ENCODE measurements around the gene ADA. TPM values are rescaled to one million over a fixed set of nuclear protein-coding genes. Genes with fewer than 3 reads are reported as not detected.
"Not testable (repeated sequence)": the region's sequence is repeated elsewhere in the genome, so short reads cannot be mapped to it uniquely, and the experiment has no call there.

The ADA gene
- total RNA-seq, 4 donors from 2014 or later = 11.1 to 14.9 (median 12.4) TPM

- Histone ChIP-seq H3K36me3 (no peaks in the 10 kb centered on the region), H3K4me3 (no peak overlapping the region), H3K27me3 (peaks cover 0 to 6% of the 10 kb centered on the region in 2 donors), H3K27ac (no peak overlapping the region), H3K4me1 (no peaks in the 10 kb centered on the region), H3K9me3 (peaks cover 0 to 8% (median 0%) of the 10 kb centered on the region in 4 donors)
- TF ChIP-seq EP300 (IDR thresholded peaks at IDR 0.05) = no peak
- no peak for TF ChIP-seq POLR2A (IDR thresholded peaks at IDR 0.05)
- no peak for TF ChIP-seq CTCF (IDR thresholded peaks at IDR 0.05)
- no peak for DNase-seq (ENCODE audit: low spot score in 2 of 2)
Observed at GRCh38 chr20:44658810-44659209, 7.3 kb upstream of the ADA start.

DNA sequence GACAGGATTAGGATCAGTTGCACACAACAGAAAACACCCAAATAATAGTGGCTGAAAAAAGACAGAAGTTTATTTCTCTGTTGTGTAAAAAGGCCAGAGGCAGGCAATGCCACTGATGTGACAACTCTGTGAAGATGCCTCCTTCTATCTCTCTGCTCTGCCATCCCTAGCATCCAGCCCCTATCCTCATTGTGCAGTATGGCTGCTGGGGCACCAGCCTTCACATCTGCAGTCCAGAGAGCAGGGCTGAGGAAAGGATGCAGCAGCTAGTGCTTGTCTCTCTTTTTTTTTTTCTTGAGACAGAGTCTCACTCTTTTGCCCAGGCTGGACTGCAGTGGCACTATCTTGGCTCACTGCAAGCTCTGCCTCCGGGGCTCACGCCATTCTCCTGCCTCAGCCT, 6.4 kb upstream of the ADA start:
- Histone ChIP-seq H3K9me3 (peaks cover 0 to 8% (median 0%) of the 10 kb centered on the region in 4 donors), H3K27me3 (no peaks in the 10 kb centered on the region), H3K36me3 (no peaks in the 10 kb centered on the region), H3K4me1 (peaks cover 0 to 4% (median 0%) of the 10 kb centered on the region in 4 donors), H3K4me3 (no peak overlapping the region), H3K27ac (no peak overlapping the region)
- no peak for DNase-seq (ENCODE audit: low spot score in 2 of 2)
- WGBS, 2 donors = 89 to 90% methylated on average over 2 of the region's 2 CpGs
- TF ChIP-seq CTCF (IDR thresholded peaks at IDR 0.05) (no peak), POLR2A (IDR thresholded peaks at IDR 0.05) (no peak), EP300 (IDR thresholded peaks at IDR 0.05) (no peak)

- 45 to 49% methylated on average over 3 of the region's 3 CpGs for WGBS, 2 donors
- DNase-seq (ENCODE audit: low spot score in 2 of 2) = no peak
Observed at GRCh38 chr20:44656448-44656847, 4.9 kb upstream of the ADA start.

DNA sequence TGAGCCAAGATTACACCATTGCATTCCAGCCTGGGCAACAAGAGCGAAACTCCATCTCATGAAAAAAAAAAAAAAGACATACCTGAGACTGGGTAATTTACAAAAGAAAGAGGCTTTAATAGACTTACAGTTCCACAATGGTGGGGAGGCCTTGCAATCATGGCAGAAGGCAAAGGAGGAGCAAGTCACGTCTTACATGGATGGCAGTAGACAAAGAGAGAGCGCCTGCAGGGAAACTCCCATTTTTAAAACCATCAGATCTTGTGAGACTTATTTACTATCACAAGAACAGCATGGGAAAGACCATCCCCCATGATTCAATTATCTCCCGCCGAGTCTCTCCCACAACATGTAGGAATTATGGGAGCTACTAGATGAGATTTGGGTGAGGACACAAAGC, 2.7 kb upstream of the ADA start:
- not testable (repeated sequence) for H3K27me3 ChIP-seq

More at GRCh38 chr20:44656448-44656847, 4.9 kb upstream of the ADA start:
- Histone ChIP-seq H3K27ac (no peak overlapping the region), H3K36me3 (no peaks in the 10 kb centered on the region), H3K9me3 (peaks cover 0 to 8% (median 0%) of the 10 kb centered on the region in 4 donors), H3K27me3 (no peaks in the 10 kb centered on the region), H3K4me3 (no peak overlapping the region), H3K4me1 (peaks cover 0 to 9% (median 0%) of the 10 kb centered on the region in 4 donors)
- TF ChIP-seq POLR2A (IDR thresholded peaks at IDR 0.05) (no peak), CTCF (IDR thresholded peaks at IDR 0.05) (no peak), EP300 (IDR thresholded peaks at IDR 0.05) (no peak)

GRCh38 chr20:44653546-44653945, 2.0 kb upstream of the ADA start:
- WGBS, 2 donors = 95 to 96% methylated on average over 2 of the region's 2 CpGs

More for the DNA sequence above, 2.7 kb upstream of the ADA start:
- H3K4me1 ChIP-seq = peaks cover 0 to 20% (median 8%) of the 10 kb centered on the region in 4 donors
- not testable (repeated sequence) for H3K9me3 ChIP-seq; H3K27ac ChIP-seq; H3K4me3 ChIP-seq; H3K36me3 ChIP-seq; DNase-seq (ENCODE audit: low spot score in 2 of 2)
- WGBS, 2 donors = 91% methylated on average over 5 of the region's 5 CpGs

More at GRCh38 chr20:44653546-44653945, 2.0 kb upstream of the ADA start:
- DNase-seq (ENCODE audit: low spot score in 2 of 2) = no peak
- Histone ChIP-seq H3K27ac (no peak overlapping the region), H3K36me3 (no peaks in the 10 kb centered on the region), H3K9me3 (peaks cover 0 to 3% (median 0%) of the 10 kb centered on the region in 4 donors), H3K4me1 (peaks cover 0 to 20% (median 8%) of the 10 kb centered on the region in 4 donors), H3K4me3 (no peak overlapping the region), H3K27me3 (no peaks in the 10 kb centered on the region)
- no peak for TF ChIP-seq EP300 (IDR thresholded peaks at IDR 0.05)
- TF ChIP-seq CTCF (IDR thresholded peaks at IDR 0.05) = no peak
- TF ChIP-seq POLR2A (IDR thresholded peaks at IDR 0.05) = no peak

All from tibial nerve (tissue), 4 donors.